HepG2 (cell line): ENCODE data around the gene CCDC38. TPM values are rescaled to one million over a fixed set of nuclear protein-coding genes. Genes with fewer than 3 reads are reported as not detected.

ENCODE experiments used
- CC2D1A ChIP-seq: sonication (generic); formaldehyde crosslinking; IDR thresholded peaks from 2 replicates; pipeline ENCODE4 v1.8.1; 2023; ENCODE audit warnings: mild to moderate bottlenecking, missing genetic modification reagents
- FOXA3 ChIP-seq: IDR thresholded peaks from 2 replicates; pipeline ENCODE4 v1.6.1; 2016; ENCODE audit warnings: missing genetic modification reagents, missing compliant biosample characterization
- HNF4A ChIP-seq: sonication (generic); formaldehyde crosslinking; IDR thresholded peaks from 2 replicates; pipeline ENCODE4 v1.4.0; 2020; ENCODE audit warnings: missing genetic modification reagents
- HNRNPH1 ChIP-seq: fragments of 200-400 bp; formaldehyde crosslinking; optimal IDR thresholded peaks from 2 replicates; pipeline ENCODE3; 2017; ENCODE audit warnings: mild to moderate bottlenecking, low read depth, low read length
- MLLT10 ChIP-seq: sonication (generic); formaldehyde crosslinking; IDR thresholded peaks from 2 replicates; pipeline ENCODE4 v1.4.0; 2020; ENCODE audit warnings: missing genetic modification reagents
- NFIC ChIP-seq: IDR thresholded peaks from 2 replicates; pipeline ENCODE4 v1.6.1; 2012; ENCODE audit warnings: mild to moderate bottlenecking, low read length, inconsistent platforms
- RAD51 ChIP-seq: fragments of 450-650 bp; IDR thresholded peaks from 2 replicates; pipeline ENCODE4 v1.6.1; 2016; ENCODE audit warnings: borderline replicate concordance
- SALL1 ChIP-seq: sonication (generic); formaldehyde crosslinking; IDR thresholded peaks from 2 replicates; pipeline ENCODE4 v1.8.0; 2022; ENCODE audit warnings: mild to moderate bottlenecking, missing genetic modification reagents
- U2AF2 ChIP-seq: fragments of 200-400 bp; formaldehyde crosslinking; IDR thresholded peaks from 2 replicates; pipeline ENCODE4 v1.6.1; 2017; ENCODE audit warnings: low read depth, mild to moderate bottlenecking, low read length
- ZFAT ChIP-seq: sonication (generic); formaldehyde crosslinking; conservative IDR thresholded peaks from 2 replicates; pipeline ENCODE4 v1.8.1; 2023; ENCODE audit warnings: missing genetic modification reagents, inconsistent platforms
- ZNF12 ChIP-seq: sonication (generic); formaldehyde crosslinking; IDR thresholded peaks from 2 replicates; pipeline ENCODE4 v1.5.0; 2020; ENCODE audit warnings: missing genetic modification reagents
- ZNF207 ChIP-seq: fragments of 450-650 bp; IDR thresholded peaks from 2 replicates; pipeline ENCODE4 v1.6.1; 2016; ENCODE audit warnings: antibody characterized with exemption, borderline replicate concordance
- ZNF350 ChIP-seq: sonication (generic); formaldehyde crosslinking; IDR thresholded peaks from 2 replicates; pipeline ENCODE4 v1.4.0; 2020; ENCODE audit warnings: mild to moderate bottlenecking, low read depth, missing genetic modification reagents, borderline replicate concordance
- ZNF432 ChIP-seq: sonication (generic); formaldehyde crosslinking; IDR thresholded peaks from 2 replicates; pipeline ENCODE4 v1.5.0; 2020; ENCODE audit warnings: missing genetic modification reagents, mild to moderate bottlenecking, borderline replicate concordance
- polyA plus RNA-seq, 8 experiments: library from polyadenylated mRNA; depleted of rRNA in 3 of 8; stranded (reverse) in 7 of 8; unstranded in 1 of 8; fragments of >200 nt; fragmentation: Illumina TruSeq in 4 of 8; extraction: Trizol in 4 of 8; gene quantifications; 2 replicates each; pipeline versions ENCODE4 v1.2.1 to v1.2.3, GENCODE V29; 2011 to 2016; ENCODE audit warnings: low read depth in 4 of 8, missing spikeins in 1 of 8, mixed read lengths in 1 of 8; ENCODE audit not compliant: insufficient read depth in 1 of 8
- total RNA-seq, 5 experiments: library from RNA; depleted of rRNA; stranded (reverse); fragments of >200 nt; fragmentation: Illumina TruSeq; extraction: Trizol; gene quantifications; 2 replicates each; pipeline ENCODE4 v1.2.3, GENCODE V29; 2016; ENCODE audit warnings: low read depth in 1 of 5
- TF ChIP-seq, protein P1 (sequence below): sonication (generic); formaldehyde crosslinking; IDR thresholded peaks from 2 replicates; pipeline ENCODE4 v1.8.0; 2022; ENCODE audit warnings: mild to moderate bottlenecking, missing genetic modification reagents; ENCODE audit not compliant: insufficient replicate concordance
- TF ChIP-seq, protein P2 (sequence below): sonication (generic); formaldehyde crosslinking; IDR thresholded peaks from 2 replicates; pipeline ENCODE4 v1.8.1; 2023; ENCODE audit warnings: mild to moderate bottlenecking, inconsistent platforms, moderate library complexity, missing genetic modification reagents, borderline replicate concordance
- TF ChIP-seq, protein P3 (sequence below): sonication (generic); formaldehyde crosslinking; IDR thresholded peaks from 2 replicates; pipeline ENCODE4 v1.8.1; 2023; ENCODE audit warnings: mild to moderate bottlenecking, missing genetic modification reagents
- TF ChIP-seq, protein P4 (sequence below): sonication (generic); formaldehyde crosslinking; IDR thresholded peaks from 2 replicates; pipeline ENCODE4 v1.4.0; 2020; ENCODE audit warnings: missing genetic modification reagents
- TF ChIP-seq, protein P5 (sequence below): sonication (generic); formaldehyde crosslinking; conservative IDR thresholded peaks from 2 replicates; pipeline ENCODE4 v1.4.0; 2020; ENCODE audit warnings: missing genetic modification reagents
- TF ChIP-seq, protein P6 (sequence below): sonication (generic); formaldehyde crosslinking; IDR thresholded peaks from 2 replicates; pipeline ENCODE4 v1.4.0; 2020; ENCODE audit warnings: missing genetic modification reagents, mild to moderate bottlenecking, borderline replicate concordance

Gene CCDC38
- total and polyA plus RNA-seq, 2 of the 13 experiments (the other 11 are each of a cell fraction or from before 2014, with no cell fraction given) = 0.24 to 0.32 TPM

DNA sequence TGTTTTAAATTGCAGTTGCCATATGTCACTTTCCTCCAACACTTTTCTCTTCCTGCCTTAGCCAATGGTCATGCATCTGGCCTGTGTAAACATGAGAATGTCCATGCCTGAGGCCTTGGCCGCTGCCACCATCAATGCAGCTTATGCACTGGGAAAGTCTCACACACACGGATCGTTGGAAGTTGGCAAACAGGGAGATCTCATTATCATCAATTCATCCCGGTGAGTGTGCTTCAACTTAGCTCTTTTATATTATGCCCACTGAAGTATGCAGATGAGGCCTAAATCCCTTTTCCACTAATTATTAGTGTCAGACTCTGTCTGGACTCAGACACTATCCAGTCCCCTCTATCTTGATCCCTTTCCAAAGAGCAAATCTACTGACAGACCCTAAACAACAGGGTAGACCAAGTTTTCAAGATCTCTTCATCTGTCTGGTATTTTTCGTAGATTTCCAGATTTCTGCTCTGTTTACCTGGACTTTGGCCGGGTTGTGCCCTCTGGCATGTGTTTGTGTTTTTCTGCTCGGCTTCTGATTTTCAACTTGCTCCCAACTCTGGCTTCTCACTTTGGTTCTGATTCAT is 24.0 kb upstream of the CCDC38 start (continued):
- TF ChIP-seq, protein P1, sequence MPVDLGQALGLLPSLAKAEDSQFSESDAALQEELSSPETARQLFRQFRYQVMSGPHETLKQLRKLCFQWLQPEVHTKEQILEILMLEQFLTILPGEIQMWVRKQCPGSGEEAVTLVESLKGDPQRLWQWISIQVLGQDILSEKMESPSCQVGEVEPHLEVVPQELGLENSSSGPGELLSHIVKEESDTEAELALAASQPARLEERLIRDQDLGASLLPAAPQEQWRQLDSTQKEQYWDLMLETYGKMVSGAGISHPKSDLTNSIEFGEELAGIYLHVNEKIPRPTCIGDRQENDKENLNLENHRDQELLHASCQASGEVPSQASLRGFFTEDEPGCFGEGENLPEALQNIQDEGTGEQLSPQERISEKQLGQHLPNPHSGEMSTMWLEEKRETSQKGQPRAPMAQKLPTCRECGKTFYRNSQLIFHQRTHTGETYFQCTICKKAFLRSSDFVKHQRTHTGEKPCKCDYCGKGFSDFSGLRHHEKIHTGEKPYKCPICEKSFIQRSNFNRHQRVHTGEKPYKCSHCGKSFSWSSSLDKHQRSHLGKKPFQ (CRISPR knock-in tag) = no peak
- TF ChIP-seq HNRNPH1 = no peak
- no peak for TF ChIP-seq RAD51
- TF ChIP-seq ZNF207 = no peak
- TF ChIP-seq ZNF350 (CRISPR knock-in tag) = peak; percentile 50; the same call in 1 of the 2 replicates
- TF ChIP-seq MLLT10 (CRISPR knock-in tag) = no peak
- TF ChIP-seq FOXA3 (CRISPR knock-in tag) = peak; percentile 98
- TF ChIP-seq SALL1 (CRISPR knock-in tag) = peak; percentile 89
- TF ChIP-seq, protein P2, sequence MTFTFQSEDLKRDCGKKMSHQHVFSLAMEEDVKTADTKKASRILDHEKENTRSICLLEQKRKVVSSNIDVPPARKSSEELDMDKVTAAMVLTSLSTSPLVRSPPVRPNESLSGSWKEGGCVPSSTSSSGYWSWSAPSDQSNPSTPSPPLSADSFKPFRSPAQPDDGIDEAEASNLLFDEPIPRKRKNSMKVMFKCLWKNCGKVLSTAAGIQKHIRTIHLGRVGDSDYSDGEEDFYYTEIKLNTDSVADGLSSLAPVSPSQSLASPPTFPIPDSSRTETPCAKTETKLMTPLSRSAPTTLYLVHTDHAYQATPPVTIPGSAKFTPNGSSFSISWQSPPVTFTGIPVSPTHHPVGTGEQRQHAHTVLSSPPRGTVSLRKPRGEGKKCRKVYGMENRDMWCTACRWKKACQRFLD (CRISPR knock-in tag) = no peak
- peak; percentile 47; the same call in 1 of the 2 replicates for TF ChIP-seq ZNF12
- TF ChIP-seq, protein P3, sequence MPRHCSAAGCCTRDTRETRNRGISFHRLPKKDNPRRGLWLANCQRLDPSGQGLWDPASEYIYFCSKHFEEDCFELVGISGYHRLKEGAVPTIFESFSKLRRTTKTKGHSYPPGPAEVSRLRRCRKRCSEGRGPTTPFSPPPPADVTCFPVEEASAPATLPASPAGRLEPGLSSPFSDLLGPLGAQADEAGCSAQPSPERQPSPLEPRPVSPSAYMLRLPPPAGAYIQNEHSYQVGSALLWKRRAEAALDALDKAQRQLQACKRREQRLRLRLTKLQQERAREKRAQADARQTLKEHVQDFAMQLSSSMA (CRISPR knock-in tag) = no peak
- TF ChIP-seq ZNF432 (CRISPR knock-in tag) = no peak
- no peak for TF ChIP-seq CC2D1A
- TF ChIP-seq, protein P4, sequence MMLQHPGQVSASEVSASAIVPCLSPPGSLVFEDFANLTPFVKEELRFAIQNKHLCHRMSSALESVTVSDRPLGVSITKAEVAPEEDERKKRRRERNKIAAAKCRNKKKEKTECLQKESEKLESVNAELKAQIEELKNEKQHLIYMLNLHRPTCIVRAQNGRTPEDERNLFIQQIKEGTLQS (CRISPR knock-in tag) = no peak; the same call in 1 of the 2 replicates
- TF ChIP-seq, protein P5, sequence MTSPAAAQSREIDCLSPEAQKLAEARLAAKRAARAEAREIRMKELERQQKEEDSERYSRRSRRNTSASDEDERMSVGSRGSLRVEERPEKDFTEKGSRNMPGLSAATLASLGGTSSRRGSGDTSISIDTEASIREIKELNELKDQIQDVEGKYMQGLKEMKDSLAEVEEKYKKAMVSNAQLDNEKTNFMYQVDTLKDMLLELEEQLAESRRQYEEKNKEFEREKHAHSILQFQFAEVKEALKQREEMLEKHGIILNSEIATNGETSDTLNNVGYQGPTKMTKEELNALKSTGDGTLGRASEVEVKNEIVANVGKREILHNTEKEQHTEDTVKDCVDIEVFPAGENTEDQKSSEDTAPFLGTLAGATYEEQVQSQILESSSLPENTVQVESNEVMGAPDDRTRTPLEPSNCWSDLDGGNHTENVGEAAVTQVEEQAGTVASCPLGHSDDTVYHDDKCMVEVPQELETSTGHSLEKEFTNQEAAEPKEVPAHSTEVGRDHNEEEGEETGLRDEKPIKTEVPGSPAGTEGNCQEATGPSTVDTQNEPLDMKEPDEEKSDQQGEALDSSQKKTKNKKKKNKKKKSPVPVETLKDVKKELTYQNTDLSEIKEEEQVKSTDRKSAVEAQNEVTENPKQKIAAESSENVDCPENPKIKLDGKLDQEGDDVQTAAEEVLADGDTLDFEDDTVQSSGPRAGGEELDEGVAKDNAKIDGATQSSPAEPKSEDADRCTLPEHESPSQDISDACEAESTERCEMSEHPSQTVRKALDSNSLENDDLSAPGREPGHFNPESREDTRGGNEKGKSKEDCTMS (CRISPR knock-in tag) = no peak
- TF ChIP-seq NFIC = peak; percentile 74; the same call in 1 of the 2 replicates
- no peak for TF ChIP-seq U2AF2
- peak; percentile 92 for TF ChIP-seq HNF4A
- no peak for TF ChIP-seq ZFAT (CRISPR knock-in tag)
- TF ChIP-seq, protein P6, sequence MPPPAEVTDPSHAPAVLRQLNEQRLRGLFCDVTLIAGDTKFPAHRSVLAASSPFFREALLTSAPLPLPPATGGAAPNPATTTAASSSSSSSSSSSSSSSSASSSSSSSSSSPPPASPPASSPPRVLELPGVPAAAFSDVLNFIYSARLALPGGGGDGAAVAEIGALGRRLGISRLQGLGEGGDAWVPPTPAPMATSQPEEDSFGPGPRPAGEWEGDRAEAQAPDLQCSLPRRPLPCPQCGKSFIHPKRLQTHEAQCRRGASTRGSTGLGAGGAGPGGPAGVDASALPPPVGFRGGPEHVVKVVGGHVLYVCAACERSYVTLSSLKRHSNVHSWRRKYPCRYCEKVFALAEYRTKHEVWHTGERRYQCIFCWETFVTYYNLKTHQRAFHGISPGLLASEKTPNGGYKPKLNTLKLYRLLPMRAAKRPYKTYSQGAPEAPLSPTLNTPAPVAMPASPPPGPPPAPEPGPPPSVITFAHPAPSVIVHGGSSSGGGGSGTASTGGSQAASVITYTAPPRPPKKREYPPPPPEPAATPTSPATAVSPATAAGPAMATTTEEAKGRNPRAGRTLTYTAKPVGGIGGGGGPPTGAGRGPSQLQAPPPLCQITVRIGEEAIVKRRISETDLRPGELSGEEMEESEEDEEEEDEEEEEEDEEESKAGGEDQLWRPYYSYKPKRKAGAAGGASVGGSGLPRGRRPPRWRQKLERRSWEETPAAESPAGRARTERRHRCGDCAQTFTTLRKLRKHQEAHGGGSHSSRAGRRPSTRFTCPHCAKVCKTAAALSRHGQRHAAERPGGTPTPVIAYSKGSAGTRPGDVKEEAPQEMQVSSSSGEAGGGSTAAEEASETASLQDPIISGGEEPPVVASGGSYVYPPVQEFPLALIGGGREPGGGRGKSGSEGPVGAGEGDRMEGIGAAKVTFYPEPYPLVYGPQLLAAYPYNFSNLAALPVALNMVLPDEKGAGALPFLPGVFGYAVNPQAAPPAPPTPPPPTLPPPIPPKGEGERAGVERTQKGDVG (CRISPR knock-in tag) = peak; percentile 47; the same call in 1 of the 2 replicates
